HL-60 (cell line): ENCODE measurements around the gene DDIT3.

Source experiments
- DNase-seq, 2 experiments: peaks; one replicate each; pipeline ENCODE4 v3.0.0-alpha.2; 2010 to 2020; ENCODE audit warnings: low read depth in 1 of 2, low spot score in 1 of 2
- H3K27ac ChIP-seq: fragments of 250-450 bp; sonication (Bioruptor Pico); replicated peaks from 2 replicates; pipeline ENCODE4 v1.5.1; 2020; ENCODE audit warnings: mild to moderate bottlenecking, moderate library complexity
- H3K27me3 ChIP-seq: fragments of 250-450 bp; sonication (Bioruptor Pico); 2 replicates; pipeline ENCODE4 v1.5.1; 2021; ENCODE audit warnings: mild to moderate bottlenecking, moderate library complexity; ENCODE audit not compliant: insufficient read depth, poor library complexity, severe bottlenecking
- H3K4me3 ChIP-seq: replicated peaks from 2 replicates; pipeline ENCODE4 v1.5.1; 2011; ENCODE audit warnings: mild to moderate bottlenecking, control low read depth, low read length; ENCODE audit not compliant: insufficient read depth
- CTCF ChIP-seq: IDR thresholded peaks from one replicate; pipeline ENCODE4 v1.5.1; 2011; ENCODE audit warnings: low read length, control low read depth, inconsistent platforms; ENCODE audit not compliant: insufficient read depth
- GABPA ChIP-seq: IDR thresholded peaks from 2 replicates; pipeline ENCODE4 v1.6.1; 2012; ENCODE audit warnings: low read depth
- POLR2AphosphoS5 ChIP-seq: IDR thresholded peaks from 2 replicates; pipeline ENCODE4 v1.6.1; 2012; ENCODE audit warnings: low read depth
- SPI1 ChIP-seq: IDR thresholded peaks from 2 replicates; pipeline ENCODE4 v1.6.1; 2012; ENCODE audit warnings: low read depth, mild to moderate bottlenecking, borderline replicate concordance
- TF ChIP-seq, protein P1 (sequence below): IDR thresholded peaks from 2 replicates; pipeline ENCODE4 v1.6.1; 2012; ENCODE audit warnings: low read depth; ENCODE audit not compliant: insufficient replicate concordance

DDIT3 gene

DNA sequence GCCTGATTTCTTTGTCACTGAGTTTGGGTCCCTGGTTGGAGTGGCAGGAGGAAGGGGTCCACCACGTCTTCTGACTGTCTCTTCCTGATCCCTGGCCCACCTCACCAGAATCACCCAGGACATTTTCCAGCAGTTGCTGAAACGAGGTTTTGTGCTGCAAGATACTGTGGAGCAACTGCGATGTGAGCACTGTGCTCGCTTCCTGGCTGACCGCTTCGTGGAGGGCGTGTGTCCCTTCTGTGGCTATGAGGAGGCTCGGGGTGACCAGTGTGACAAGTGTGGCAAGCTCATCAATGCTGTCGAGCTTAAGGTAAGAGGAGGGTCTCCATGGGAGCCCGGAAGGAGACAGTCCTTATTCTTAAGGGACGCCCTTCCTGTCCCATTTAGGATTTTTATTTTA lies 20.1 kb downstream of the DDIT3 start:
- TF ChIP-seq CTCF (no peak), POLR2AphosphoS5 (no peak), GABPA (no peak), SPI1 (no peak)
- TF ChIP-seq, protein P1, sequence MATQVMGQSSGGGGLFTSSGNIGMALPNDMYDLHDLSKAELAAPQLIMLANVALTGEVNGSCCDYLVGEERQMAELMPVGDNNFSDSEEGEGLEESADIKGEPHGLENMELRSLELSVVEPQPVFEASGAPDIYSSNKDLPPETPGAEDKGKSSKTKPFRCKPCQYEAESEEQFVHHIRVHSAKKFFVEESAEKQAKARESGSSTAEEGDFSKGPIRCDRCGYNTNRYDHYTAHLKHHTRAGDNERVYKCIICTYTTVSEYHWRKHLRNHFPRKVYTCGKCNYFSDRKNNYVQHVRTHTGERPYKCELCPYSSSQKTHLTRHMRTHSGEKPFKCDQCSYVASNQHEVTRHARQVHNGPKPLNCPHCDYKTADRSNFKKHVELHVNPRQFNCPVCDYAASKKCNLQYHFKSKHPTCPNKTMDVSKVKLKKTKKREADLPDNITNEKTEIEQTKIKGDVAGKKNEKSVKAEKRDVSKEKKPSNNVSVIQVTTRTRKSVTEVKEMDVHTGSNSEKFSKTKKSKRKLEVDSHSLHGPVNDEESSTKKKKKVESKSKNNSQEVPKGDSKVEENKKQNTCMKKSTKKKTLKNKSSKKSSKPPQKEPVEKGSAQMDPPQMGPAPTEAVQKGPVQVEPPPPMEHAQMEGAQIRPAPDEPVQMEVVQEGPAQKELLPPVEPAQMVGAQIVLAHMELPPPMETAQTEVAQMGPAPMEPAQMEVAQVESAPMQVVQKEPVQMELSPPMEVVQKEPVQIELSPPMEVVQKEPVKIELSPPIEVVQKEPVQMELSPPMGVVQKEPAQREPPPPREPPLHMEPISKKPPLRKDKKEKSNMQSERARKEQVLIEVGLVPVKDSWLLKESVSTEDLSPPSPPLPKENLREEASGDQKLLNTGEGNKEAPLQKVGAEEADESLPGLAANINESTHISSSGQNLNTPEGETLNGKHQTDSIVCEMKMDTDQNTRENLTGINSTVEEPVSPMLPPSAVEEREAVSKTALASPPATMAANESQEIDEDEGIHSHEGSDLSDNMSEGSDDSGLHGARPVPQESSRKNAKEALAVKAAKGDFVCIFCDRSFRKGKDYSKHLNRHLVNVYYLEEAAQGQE = no peak
- no peaks in the 10 kb centered on the region for H3K27me3 ChIP-seq
- no peak overlapping the region for H3K4me3 ChIP-seq
- no peak for DNase-seq
- no peak overlapping the region for H3K27ac ChIP-seq

DNA sequence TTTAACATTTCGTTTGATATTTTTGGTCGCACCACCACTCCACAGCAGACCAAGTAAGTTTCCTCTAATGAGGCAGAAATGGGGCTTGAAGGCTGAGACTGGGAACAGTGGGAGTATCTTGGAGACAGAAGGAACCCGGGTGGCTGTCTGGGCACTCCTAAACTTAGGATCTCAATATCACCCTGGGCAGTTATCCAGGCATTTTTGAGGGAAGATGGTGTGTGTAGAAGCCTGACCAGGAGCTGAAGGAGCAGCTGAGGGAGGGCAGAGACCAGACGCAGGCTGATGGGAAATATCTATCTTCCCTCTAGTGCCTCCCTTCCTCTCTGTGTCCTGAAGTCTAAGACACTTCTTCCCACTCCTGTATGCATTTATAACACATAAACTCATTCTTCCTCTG lies 21.7 kb downstream of the DDIT3 start:
- Histone ChIP-seq H3K4me3 (no peak overlapping the region), H3K27ac (no peak overlapping the region), H3K27me3 (no peaks in the 10 kb centered on the region)
- DNase-seq = no peak
- TF ChIP-seq CTCF = no peak

GRCh38 chr12:57498132-57498502 lies 22.2 kb downstream of the DDIT3 start:
- no peak overlapping the region for H3K27ac ChIP-seq

More at GRCh38 chr12:57498132-57498502, 22.2 kb downstream of the DDIT3 start:
- no peak for TF ChIP-seq POLR2AphosphoS5
- no peak for TF ChIP-seq SPI1
- TF ChIP-seq, protein P1 = no peak
- no peak for TF ChIP-seq GABPA
- TF ChIP-seq CTCF = no peak
- DNase-seq = no peak
- Histone ChIP-seq H3K4me3 (no peak overlapping the region), H3K27me3 (no peaks in the 10 kb centered on the region)
